ENCODE data around the gene GPR21. TPM values are rescaled to one million over a fixed set of nuclear protein-coding genes. Genes with fewer than 3 reads are reported as not detected.

The GPR21 gene
- total RNA-seq, 1 donor from 2014 or later = 6.4 TPM

- Mint-ChIP-seq H3K9me3 (no peaks in the 10 kb centered on the region), H3K36me3 (peaks cover 16% of the 10 kb centered on the region), H3K27me3 (ENCODE audit: insufficient read depth, low read depth) (no peaks in the 10 kb centered on the region), H3K4me3 (no peak overlapping the region), H3K4me1 (peaks cover 11% of the 10 kb centered on the region), H3K27ac (no peak overlapping the region)
- H4K20me1 ChIP-seq (ENCODE audit: low read depth) = no peaks in the 10 kb centered on the region
- H3K4me1 ChIP-seq = no peaks in the 10 kb centered on the region
- H3K9me3 ChIP-seq (ENCODE audit: low read depth) = no peaks in the 10 kb centered on the region
- TF ChIP-seq EZH2 (IDR thresholded peaks at IDR 0.05) (no peak), EZH2phosphoT487 (IDR thresholded peaks at IDR 0.05) (no peak)
- TF ChIP-seq, protein P1, sequence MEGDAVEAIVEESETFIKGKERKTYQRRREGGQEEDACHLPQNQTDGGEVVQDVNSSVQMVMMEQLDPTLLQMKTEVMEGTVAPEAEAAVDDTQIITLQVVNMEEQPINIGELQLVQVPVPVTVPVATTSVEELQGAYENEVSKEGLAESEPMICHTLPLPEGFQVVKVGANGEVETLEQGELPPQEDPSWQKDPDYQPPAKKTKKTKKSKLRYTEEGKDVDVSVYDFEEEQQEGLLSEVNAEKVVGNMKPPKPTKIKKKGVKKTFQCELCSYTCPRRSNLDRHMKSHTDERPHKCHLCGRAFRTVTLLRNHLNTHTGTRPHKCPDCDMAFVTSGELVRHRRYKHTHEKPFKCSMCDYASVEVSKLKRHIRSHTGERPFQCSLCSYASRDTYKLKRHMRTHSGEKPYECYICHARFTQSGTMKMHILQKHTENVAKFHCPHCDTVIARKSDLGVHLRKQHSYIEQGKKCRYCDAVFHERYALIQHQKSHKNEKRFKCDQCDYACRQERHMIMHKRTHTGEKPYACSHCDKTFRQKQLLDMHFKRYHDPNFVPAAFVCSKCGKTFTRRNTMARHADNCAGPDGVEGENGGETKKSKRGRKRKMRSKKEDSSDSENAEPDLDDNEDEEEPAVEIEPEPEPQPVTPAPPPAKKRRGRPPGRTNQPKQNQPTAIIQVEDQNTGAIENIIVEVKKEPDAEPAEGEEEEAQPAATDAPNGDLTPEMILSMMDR (IDR thresholded peaks at IDR 0.05) = no peak
- no peak overlapping the region for H3K27ac ChIP-seq
- H3K79me2 ChIP-seq (ENCODE audit: low read depth) = no peaks in the 10 kb centered on the region
- no peak overlapping the region for H3K4me2 ChIP-seq
- no peak for DNase-seq (ENCODE audit: low spot score)
- no peaks in the 10 kb centered on the region for H3K27me3 ChIP-seq
- no peak overlapping the region for H3K9ac ChIP-seq
- H3K36me3 ChIP-seq = peaks cover 22% of the 10 kb centered on the region
- no peaks in the 10 kb centered on the region for H3F3A ChIP-seq (ENCODE audit: low read depth)
- no peak overlapping the region for H3K4me3 ChIP-seq
- H2AFZ ChIP-seq (replicated peaks) = no peak overlapping the region
Measured at GRCh38 chr9:123074628-123075027, 41.2 kb downstream of the GPR21 start.

- H3K36me3 ChIP-seq = peaks cover 21% of the 10 kb centered on the region
Measured at GRCh38 chr9:123080444-123080843, 47.0 kb downstream of the GPR21 start.

DNA sequence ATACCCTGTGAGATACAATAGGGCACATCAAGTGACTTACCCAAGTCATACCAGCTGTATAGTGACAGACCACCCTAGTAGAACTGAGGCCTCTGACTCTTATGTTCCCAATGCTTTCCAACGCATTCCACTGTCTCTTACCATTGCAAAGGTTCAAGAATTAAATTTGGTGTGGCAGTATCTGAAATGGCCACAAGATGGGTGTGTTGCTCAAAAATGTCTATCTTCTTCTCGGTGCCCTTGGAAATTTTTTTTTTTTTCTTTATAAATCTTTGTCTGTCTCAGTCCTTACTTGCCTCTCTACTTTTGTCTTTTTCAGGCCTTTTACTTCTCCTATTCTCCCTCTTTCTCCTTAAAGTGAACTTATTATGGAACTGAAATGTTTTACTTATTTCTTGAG, 48.4 kb downstream of the GPR21 start:
- H3K4me1 ChIP-seq = no peaks in the 10 kb centered on the region
- no peak overlapping the region for H3K4me3 ChIP-seq
- H2AFZ ChIP-seq (replicated peaks) = no peak overlapping the region
- TF ChIP-seq EZH2 (IDR thresholded peaks at IDR 0.05) = no peak
- TF ChIP-seq, protein P1 (IDR thresholded peaks at IDR 0.05) = peak; percentile 70
- peaks cover 16% of the 10 kb centered on the region for H3K36me3 ChIP-seq
- peaks cover 4% of the 10 kb centered on the region for H3F3A ChIP-seq (ENCODE audit: low read depth)
- Mint-ChIP-seq H3K9me3 (no peaks in the 10 kb centered on the region), H3K27ac (no peak overlapping the region), H3K4me1 (peaks cover 13% of the 10 kb centered on the region), H3K4me3 (no peak overlapping the region), H3K36me3 (peaks cover 21% of the 10 kb centered on the region), H3K27me3 (ENCODE audit: insufficient read depth, low read depth) (no peaks in the 10 kb centered on the region)
- no peaks in the 10 kb centered on the region for H3K79me2 ChIP-seq (ENCODE audit: low read depth)
- no peaks in the 10 kb centered on the region for H3K27me3 ChIP-seq
- no peak overlapping the region for H3K4me2 ChIP-seq
- H3K9ac ChIP-seq = no peak overlapping the region
- H3K27ac ChIP-seq = no peak overlapping the region
- H4K20me1 ChIP-seq (ENCODE audit: low read depth) = peaks cover 7% of the 10 kb centered on the region
- DNase-seq (ENCODE audit: low spot score) = peak; percentile 54
- no peaks in the 10 kb centered on the region for H3K9me3 ChIP-seq (ENCODE audit: low read depth)

More at GRCh38 chr9:123080444-123080843, 47.0 kb downstream of the GPR21 start:
- H3K4me2 ChIP-seq = no peak overlapping the region
- Mint-ChIP-seq H3K4me1 (peaks cover 16% of the 10 kb centered on the region), H3K27me3 (ENCODE audit: insufficient read depth, low read depth) (no peaks in the 10 kb centered on the region), H3K9me3 (no peaks in the 10 kb centered on the region), H3K27ac (no peak overlapping the region), H3K4me3 (no peak overlapping the region), H3K36me3 (peaks cover 17% of the 10 kb centered on the region)
- H3F3A ChIP-seq (ENCODE audit: low read depth) = peaks cover 4% of the 10 kb centered on the region
- H4K20me1 ChIP-seq (ENCODE audit: low read depth) = peaks cover 7% of the 10 kb centered on the region
- H3K4me3 ChIP-seq = no peak overlapping the region
- no peaks in the 10 kb centered on the region for H3K27me3 ChIP-seq
- H3K79me2 ChIP-seq (ENCODE audit: low read depth) = no peaks in the 10 kb centered on the region
- H3K9ac ChIP-seq = no peak overlapping the region
- DNase-seq (ENCODE audit: low spot score) = no peak
- no peaks in the 10 kb centered on the region for H3K9me3 ChIP-seq (ENCODE audit: low read depth)
- H2AFZ ChIP-seq (replicated peaks) = no peak overlapping the region
- H3K4me1 ChIP-seq = no peaks in the 10 kb centered on the region
- TF ChIP-seq EZH2phosphoT487 (IDR thresholded peaks at IDR 0.05) (no peak), EZH2 (IDR thresholded peaks at IDR 0.05) (no peak)
- TF ChIP-seq, protein P1 (IDR thresholded peaks at IDR 0.05) = no peak
- H3K27ac ChIP-seq = no peak overlapping the region

Measured in neural progenitor cell (in vitro differentiated cells).